Neural cell (in vitro differentiated cells): ENCODE data around the gene KCNJ12.
"Not testable (repeated sequence)": the region's sequence is repeated elsewhere in the genome, so short reads cannot be mapped to it uniquely, and the experiment has no call there.

ENCODE experiments used
- EZH2 ChIP-seq: fragments of 200-600, 300-800 bp; shearing (Covaris generic), sonication (generic); IDR thresholded peaks from 2 replicates; pipeline ENCODE4 v1.6.1; 2014; ENCODE audit warnings: antibody characterized with exemption, low read length, borderline replicate concordance, mild to moderate bottlenecking; ENCODE audit not compliant: insufficient read depth, poor library complexity, severe bottlenecking
- POLR2AphosphoS5 ChIP-seq: IDR thresholded peaks from 2 replicates; pipeline ENCODE4 v1.6.1; 2012
- TF ChIP-seq, protein P1 (sequence below): IDR thresholded peaks from 2 replicates; pipeline ENCODE4 v1.6.1; 2012; ENCODE audit warnings: borderline replicate concordance
- TF ChIP-seq, protein P2 (sequence below): fragments of 450-650 bp; IDR thresholded peaks from 2 replicates; pipeline ENCODE4 v1.5.1; 2014; ENCODE audit warnings: antibody characterized with exemption, mild to moderate bottlenecking, moderate library complexity; ENCODE audit not compliant: poor library complexity, severe bottlenecking

DNA sequence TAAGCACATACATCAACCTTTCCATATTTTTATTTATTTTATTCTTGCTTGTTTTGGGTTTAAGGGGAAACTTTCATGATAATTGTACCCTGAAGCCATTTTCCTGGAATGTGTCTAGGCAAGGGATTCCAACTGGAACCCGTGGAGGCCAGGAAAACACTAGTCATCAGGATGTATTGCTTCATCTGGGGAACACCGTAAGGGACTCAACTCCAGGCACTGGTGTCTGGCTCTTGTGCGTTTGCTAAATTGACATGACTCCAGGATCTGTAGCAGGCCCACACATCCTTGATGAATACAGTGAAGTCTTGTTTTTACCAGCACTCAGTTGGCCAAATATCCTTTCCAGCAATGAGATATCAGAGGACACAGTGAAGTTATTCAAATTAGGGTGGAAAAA lies 51.6 kb downstream of the KCNJ12 start:
- TF ChIP-seq, protein P1, sequence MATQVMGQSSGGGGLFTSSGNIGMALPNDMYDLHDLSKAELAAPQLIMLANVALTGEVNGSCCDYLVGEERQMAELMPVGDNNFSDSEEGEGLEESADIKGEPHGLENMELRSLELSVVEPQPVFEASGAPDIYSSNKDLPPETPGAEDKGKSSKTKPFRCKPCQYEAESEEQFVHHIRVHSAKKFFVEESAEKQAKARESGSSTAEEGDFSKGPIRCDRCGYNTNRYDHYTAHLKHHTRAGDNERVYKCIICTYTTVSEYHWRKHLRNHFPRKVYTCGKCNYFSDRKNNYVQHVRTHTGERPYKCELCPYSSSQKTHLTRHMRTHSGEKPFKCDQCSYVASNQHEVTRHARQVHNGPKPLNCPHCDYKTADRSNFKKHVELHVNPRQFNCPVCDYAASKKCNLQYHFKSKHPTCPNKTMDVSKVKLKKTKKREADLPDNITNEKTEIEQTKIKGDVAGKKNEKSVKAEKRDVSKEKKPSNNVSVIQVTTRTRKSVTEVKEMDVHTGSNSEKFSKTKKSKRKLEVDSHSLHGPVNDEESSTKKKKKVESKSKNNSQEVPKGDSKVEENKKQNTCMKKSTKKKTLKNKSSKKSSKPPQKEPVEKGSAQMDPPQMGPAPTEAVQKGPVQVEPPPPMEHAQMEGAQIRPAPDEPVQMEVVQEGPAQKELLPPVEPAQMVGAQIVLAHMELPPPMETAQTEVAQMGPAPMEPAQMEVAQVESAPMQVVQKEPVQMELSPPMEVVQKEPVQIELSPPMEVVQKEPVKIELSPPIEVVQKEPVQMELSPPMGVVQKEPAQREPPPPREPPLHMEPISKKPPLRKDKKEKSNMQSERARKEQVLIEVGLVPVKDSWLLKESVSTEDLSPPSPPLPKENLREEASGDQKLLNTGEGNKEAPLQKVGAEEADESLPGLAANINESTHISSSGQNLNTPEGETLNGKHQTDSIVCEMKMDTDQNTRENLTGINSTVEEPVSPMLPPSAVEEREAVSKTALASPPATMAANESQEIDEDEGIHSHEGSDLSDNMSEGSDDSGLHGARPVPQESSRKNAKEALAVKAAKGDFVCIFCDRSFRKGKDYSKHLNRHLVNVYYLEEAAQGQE: not testable (repeated sequence)
- TF ChIP-seq POLR2AphosphoS5, EZH2: not testable (repeated sequence)
- TF ChIP-seq, protein P2, sequence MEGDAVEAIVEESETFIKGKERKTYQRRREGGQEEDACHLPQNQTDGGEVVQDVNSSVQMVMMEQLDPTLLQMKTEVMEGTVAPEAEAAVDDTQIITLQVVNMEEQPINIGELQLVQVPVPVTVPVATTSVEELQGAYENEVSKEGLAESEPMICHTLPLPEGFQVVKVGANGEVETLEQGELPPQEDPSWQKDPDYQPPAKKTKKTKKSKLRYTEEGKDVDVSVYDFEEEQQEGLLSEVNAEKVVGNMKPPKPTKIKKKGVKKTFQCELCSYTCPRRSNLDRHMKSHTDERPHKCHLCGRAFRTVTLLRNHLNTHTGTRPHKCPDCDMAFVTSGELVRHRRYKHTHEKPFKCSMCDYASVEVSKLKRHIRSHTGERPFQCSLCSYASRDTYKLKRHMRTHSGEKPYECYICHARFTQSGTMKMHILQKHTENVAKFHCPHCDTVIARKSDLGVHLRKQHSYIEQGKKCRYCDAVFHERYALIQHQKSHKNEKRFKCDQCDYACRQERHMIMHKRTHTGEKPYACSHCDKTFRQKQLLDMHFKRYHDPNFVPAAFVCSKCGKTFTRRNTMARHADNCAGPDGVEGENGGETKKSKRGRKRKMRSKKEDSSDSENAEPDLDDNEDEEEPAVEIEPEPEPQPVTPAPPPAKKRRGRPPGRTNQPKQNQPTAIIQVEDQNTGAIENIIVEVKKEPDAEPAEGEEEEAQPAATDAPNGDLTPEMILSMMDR: not testable (repeated sequence)
